H4 (cell line): ENCODE data around the gene MEX3B. TPM values are rescaled to one million over a fixed set of nuclear protein-coding genes. Genes with fewer than 3 reads are reported as not detected.
"Not testable (repeated sequence)": the region's sequence is repeated elsewhere in the genome, so short reads cannot be mapped to it uniquely, and the experiment has no call there.

Source experiments
- DNase-seq: peaks from one replicate; pipeline ENCODE4 v3.0.0-alpha.2; 2015; ENCODE audit warnings: low spot score
- total RNA-seq: library from RNA; depleted of rRNA; stranded (reverse); fragments of >200 nt; shearing (Covaris generic); gene quantifications from 2 replicates; pipeline ENCODE4 v1.2.3, GENCODE V29; 2014; rRNA removed

The MEX3B gene
- total RNA-seq, 1 experiment from 2014 or later = 4.3 TPM

GRCh38 chr15:82005239-82005638 is 40.6 kb downstream of the MEX3B start:
- DNase-seq = no peak

DNA sequence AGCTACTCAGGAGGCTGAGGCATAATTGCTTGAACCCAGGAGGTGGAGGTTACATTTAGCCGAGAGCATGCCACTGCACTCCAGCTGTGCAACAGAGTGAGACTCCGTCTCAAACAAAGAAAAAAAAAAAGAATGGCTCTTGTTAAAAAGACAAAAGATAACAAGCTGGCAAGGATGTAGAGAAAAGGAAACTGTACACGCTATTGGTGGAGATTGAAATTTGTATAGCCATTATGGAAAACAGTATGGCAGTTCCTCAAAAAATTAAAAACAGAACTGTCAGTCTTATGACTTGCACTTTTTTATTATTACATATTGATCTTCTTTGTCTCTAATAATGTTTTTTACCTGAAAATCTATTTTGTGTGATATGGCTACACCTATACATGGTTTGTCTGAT is 41.9 kb downstream of the MEX3B start:
- DNase-seq = no peak

DNA sequence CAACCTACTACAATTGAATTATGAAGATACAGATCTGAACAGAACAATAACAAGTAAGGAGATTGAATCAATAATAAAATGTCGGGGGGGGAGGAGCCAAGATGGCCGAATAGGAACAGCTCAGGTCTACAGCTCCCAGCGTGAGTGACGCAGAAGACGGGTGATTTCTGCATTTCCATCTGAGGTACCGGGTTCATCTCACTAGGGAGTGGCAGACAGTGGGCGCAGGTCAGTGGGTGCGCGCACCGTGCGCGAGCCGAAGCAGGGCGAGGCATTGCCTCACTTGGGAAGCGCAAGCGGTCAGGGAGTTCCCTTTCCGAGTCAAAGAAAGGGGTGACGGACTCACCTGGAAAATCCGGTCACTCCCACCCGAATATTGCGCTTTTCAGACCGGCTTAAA is 50.7 kb downstream of the MEX3B start:
- not testable (repeated sequence) for DNase-seq

DNA sequence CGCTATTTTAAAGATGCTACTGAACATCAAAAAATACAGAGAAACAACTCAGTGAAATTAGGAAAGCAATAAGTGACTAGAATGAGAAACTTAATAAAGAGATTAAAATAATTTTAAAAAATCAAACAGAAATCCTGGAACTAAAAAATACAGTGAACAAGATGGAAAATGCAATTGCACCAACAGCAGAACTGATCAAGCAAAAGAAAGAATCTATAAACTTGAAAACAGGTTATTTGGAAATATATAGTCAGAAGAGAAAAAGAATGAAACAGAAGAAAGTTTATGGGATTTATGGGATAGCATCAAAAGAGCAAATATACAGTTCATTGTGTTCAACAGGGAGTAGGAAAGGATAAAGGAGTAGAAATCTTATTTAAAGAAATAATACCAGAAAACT is 53.3 kb downstream of the MEX3B start:
- no peak for DNase-seq

Other genes starting within 250 kb of the MEX3B start
- 9.7 and 10.5 TPM in 2 replicates for gene EFL1, start 216.7 kb upstream of the MEX3B start, total RNA-seq
- gene SAXO2, start 216.8 kb upstream of the MEX3B start, total RNA-seq = 0.58 and 0.68 TPM in 2 replicates